Left cardiac atrium (tissue), 4 donors: Measurements from ENCODE around the gene CRYGS. TPM values are rescaled to one million over a fixed set of nuclear protein-coding genes. Genes with fewer than 3 reads are reported as not detected.
"Not testable (repeated sequence)": the region's sequence is repeated elsewhere in the genome, so short reads cannot be mapped to it uniquely, and the experiment has no call there.

ENCODE experiments used
- ATAC-seq, 2 donors: fragments of 200-7000 bp; cut with Tn5 transposase; one replicate each; pipeline ENCODE4 v1.9.1; 2020; ENCODE audit warnings: mild to moderate bottlenecking in 2 of 2, moderate library complexity in 2 of 2
- DNase-seq: peaks from one replicate; pipeline ENCODE4 v3.0.0-alpha.2; 2020
- intact Hi-C, 2 donors: fragments of 100-400 bp; cut with DNase I; formaldehyde crosslinking; loops; one replicate each; pipeline versions ENCODE4 v1.14.1 to v1.15.1; 2022 to 2023
- total RNA-seq, 2 donors: library from RNA; stranded (reverse); fragmentation: NEBNext Ultra II Directional; extraction: Animal tissue kit (Norgen Biotek cat#: 25700); gene quantifications; one replicate each; pipeline ENCODE4 v1.2.1, GENCODE V29; 2021
- donor health status: DM: no; HTN: yes; CAD: no.
- donor health status: DM: no; HTN: yes; CAD: no; lungs with severe emphysema.
- donor health status: DM: yes; HTN: yes; CAD: no.
- donor health status: Dilated cardiomyopathy.

CRYGS gene
- total RNA-seq, 2 donors from 2014 or later = 0.94 to 2.0 TPM

DNA sequence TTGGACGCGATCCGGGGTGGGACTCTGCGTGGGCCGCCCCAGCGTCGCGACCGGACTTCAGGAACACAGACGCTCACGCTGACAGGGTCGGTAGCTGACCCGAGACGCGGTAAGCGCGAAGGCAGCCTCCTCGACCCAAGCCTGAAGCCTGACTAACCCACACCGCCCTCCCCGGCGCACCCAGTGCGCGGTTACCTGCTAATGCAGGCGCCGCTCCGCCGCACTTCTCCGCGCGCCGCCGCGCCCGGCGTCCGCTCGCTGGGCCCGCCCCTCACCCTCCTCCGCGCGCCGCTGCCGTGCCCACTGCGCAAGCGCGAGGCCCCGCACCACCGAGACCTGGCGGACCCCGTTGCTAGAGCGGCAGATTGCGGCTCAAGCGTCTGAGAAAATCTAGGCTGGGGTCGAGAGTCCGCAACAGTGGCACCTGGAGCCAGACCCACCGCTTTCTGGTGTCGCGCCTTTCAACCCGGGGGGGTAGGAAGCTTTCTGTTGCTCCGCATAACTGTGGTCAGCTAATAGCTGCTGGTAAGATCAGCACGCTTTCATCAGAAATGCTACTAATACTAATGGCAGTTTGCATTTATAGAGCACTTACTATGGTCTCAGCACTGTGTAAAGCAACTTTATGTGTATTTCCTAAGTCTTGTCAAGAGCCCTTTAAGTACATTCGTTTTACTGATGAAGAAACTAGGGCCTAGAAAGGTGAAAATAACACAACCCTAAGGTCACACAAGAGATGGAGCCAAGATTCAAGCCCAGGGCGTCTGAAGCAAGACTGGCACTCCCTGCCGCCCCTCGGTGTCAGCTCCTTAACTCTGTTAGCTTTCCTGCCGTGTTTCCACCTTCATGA is 23.1 kb upstream of the CRYGS start, which contains the start of gene TBCCD1:
Gene TBCCD1 (minus strand): TSS at position 268 of the 850 bp plus-strand sequence. CDS start 3,010 bp downstream, outside the sequence.
- DNase-seq (peak; percentile 91), ATAC-seq (peak; percentile 84 to 85)
- intact Hi-C loops = no loop called here

DNA sequence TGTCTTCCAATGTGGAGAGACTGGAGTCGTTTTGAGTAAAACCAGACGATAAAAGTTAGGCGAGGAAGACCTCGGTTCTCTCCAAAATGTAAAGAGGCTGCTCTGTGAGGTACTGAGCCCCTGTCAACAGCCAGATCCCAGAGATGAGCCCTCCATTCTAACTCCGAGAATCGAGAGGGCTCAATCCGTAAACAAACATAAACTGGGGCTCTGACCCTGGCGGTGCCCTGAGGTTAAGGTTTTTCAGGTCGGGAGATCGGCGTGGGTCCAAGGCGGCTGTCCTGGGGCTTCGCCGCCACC is 22.5 kb upstream of the CRYGS start:
- DNase-seq = no peak
- no peak for ATAC-seq
- intact Hi-C loops = no loop called here

DNA sequence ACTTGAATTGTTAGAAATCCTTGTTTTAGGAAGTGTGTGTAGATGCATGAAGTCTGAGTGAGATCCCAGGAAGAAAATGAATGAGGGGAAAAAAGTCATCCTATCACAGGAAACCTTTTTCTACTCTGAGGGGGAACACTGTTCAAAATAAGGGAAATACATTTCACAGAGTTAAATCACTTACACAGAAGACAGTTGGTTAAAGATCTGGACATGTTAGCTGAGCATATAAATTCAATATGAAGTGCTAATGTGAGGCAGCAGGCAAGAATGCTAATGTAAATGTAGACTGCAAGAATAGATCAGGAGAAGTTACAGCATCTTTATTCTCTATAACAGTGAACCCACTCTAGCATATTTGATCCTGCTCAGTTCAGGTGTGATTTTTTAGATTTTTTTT is 20.4 kb upstream of the CRYGS start:
- no peak for ATAC-seq
- DNase-seq = no peak
- intact Hi-C loops = no loop called here

DNA sequence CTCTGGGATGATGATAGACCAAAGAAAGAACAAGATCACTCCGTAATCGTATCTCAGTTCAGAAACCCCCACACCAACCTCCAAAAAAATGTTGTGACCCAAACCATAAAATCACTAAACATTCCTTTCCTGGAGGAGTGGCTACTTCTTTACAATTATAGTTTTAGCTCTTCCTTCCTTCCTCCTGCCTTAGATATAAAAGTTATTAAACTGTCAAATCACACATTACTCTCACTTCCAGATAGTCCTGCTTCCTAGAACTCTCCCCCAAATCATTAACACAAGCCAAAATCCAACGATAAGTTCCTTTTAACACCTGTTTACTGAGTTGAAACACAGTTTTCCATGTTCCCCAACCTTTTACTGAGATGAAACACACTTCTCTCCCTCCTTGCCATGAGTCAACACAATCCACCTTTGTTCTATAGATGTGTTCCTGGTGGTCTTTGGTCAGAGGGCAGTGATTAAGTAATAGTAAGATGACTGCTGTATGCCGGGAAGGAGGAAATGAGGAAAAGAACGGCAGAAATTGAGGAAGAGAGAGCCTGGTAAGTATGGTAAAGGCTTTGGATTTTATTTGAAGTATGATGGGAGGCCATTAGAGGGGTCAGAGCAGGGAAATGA is 8.3 kb upstream of the CRYGS start:
- intact Hi-C loops = no loop called here
- ATAC-seq (no peak), DNase-seq (no peak)

DNA sequence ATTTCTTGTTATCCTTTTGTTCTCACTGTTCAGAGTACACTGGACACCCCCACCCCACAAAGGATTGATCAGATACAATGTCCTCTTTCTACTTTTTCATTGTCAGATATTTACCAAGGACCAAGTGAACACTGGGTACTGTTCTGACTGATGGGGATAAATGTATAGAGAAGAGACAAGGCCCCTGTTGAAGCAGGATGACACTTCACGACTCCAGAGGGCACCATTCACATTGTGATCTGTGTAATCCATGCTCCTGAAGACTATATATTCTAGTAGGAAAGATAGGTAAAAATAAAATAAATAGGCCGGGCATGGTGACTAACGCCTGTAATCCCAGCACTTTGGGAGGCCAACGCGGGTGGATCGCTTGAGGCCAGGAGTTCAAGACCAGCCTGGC is 7.2 kb upstream of the CRYGS start:
- ATAC-seq (no peak), DNase-seq (no peak)
- intact Hi-C loops = no loop called here

DNA sequence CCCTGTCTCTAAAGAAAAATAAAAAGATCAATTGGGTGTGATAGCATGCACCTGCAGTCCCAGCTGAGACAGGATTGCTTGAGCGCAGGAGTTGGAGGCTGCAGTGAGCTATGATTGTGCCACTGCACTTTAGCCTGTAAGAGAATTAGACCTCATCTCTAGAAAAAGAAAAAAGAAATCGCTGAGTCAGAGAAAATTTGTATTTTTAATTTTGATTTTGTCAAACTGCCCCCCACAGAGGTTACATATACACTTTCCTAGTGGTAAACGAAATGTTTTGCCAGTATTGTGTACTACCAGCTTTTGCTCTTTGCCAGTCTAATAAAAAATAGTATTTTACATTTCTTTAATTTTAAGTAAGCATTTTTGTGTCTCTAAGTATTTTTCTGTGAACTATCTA is 5.3 kb upstream of the CRYGS start:
- ATAC-seq = no peak
- DNase-seq = no peak
- intact Hi-C loops = loop anchor here in 1 of 2 donors (5.0 kb wide), 1 partner anchor 557 kb away; no protein-coding TSS in a partner anchor

DNA sequence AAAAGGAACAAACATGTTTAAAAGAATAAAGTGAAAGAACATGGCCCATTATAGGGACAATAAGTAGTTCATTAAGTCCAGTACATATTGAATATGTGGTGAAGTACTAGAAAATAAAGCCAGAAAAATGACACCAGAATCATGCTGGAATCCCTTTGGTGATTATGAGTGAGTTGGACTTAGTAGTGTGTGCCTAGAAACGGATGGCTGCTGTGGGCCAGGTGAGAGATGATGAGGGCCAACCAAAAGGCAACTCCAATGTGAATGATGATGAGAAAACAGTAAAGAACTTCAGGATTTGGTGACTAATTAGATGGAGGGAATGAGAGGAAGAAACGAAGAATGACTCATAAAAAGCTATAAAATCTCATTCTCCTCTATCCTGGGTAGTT is 3.3 kb downstream of the CRYGS start:
- ATAC-seq (no peak), DNase-seq (no peak)
- intact Hi-C loops = loop anchor here in 1 of 2 donors (5.0 kb wide), 2 partner anchors 264 to 279 kb away; no protein-coding TSS in a partner anchor

DNA sequence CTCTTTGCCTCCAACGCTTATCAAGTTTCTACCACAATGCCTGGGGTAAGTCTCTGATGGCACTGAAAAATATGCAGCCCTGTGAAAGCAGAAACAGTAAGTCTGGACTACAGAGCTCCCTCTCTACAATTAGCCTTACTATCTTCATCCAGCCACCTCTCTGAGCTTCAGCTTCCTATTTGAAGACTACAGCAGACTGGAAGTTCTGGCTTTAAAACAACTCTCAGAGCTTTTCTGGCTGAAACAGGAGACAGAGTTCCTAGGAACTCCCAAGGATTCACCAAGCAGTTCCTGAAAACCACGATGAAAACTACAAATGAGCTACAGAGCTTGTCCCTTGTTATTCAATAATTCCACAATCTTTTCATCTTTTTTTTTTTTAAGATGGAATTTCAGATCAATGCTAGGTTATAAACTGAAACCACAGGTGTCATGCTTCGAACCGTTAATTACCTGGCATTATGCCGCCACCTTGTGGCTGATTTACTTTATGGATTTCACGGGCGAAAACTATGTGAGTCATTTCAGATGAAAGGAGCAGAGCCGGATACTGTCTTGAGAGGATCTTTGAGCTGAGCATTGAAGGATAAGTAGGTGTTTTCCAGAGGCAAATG is 3.9 kb downstream of the CRYGS start:
- peak; percentile 58 for DNase-seq
- peak; percentile 73 to 86 for ATAC-seq
- intact Hi-C loops = loop anchor here in 1 of 2 donors (5.0 kb wide), 2 partner anchors 263 to 278 kb away; no protein-coding TSS in a partner anchor

DNA sequence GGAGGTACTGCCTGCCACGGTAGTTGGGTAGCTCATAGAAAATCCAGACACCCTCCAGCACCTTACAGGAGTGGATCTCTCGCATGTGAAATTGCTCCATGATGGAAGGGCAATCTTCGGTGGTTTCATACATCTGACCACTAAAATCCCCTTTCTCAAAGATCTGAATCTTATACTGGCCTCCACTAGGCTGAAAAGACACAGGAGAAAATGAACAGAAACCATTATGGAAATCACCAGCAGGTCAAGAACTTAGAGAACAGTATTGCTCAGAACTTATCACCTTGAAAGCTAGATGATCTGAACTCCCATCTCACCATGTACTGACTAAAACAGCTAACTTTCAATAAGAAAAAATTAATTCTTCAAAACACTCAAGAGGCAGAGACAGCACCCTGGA is 5.4 kb downstream of the CRYGS start:
- ATAC-seq (no peak), DNase-seq (no peak)
- intact Hi-C loops = loop anchor here (5.0 to 10.0 kb wide), 2 partner anchors 284 to 551 kb away; no protein-coding TSS in a partner anchor

DNA sequence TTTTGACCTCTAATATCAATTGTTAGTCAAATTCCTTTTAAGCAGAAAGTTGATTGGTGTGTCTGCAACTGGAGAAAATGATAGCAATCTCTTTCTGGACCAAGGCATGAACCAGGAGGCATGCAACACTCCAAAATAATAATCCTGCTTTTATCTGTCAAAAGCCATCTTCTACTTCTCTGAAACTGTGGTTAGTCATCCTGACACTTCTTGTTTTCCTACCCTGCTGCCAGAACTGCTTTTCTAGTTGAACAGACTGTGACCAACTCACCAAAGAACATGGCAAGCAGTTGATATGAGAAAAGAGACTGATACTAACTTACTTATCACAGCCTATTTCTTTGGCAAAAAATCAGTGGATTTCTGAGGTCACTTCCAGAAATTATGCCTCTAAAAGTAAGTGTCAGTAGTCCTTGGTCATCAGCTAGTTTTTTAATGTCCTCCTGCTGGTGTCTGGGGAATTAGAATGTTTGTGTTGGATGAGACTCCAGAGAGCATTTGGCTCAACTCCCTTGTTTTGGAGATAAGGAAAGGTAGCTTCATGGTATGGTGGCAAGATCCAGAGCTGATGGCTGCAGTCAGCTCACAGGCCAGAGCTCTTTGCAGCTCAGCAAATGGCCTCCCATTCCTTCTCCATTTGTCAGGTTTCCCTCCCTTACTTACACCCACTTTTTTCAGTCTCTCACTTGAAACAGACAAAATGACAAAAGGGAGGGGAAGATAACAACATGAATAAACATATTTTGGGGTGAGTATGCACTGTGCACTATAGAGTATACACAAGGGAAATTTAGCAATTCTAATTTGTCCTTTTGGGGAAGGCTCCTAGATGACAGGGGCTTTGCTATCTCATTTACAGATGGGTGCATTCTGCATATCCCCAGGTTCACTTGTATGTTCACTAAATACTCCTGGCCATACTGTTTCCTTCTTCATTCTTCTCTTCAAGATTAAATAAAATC is 7.0 kb downstream of the CRYGS start:
- DNase-seq (no peak), ATAC-seq (peak; percentile 55 to 58)
- intact Hi-C loops = loop anchor here (5.0 to 10.0 kb wide), 2 partner anchors 282 to 550 kb away; no protein-coding TSS in a partner anchor

DNA sequence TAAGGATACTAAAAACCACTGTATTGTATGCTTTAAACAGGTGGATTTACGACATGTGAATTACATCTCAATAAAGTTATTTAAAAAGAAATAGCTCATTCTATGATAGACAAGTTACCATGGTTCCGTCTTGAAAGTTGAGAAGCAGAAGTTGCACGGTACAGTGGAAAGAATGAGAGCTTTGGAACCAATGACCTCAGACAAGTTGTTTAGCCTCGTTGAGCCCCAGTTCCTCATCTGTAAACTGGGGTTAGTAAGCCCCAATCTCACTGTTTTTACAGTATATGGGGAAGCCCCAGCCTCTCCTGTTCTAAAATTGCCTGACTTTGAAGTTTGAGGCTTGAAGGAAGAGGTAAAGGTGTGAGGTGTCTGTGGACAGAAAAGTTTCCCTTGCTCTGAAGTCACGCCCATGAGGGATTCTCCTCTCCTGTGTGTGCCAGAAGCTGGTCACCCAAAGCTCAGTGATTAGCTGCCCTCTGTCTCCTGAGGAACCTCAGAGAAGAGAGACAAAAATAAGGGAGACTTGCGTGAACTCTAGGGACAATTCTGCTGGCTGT is 10.0 kb downstream of the CRYGS start:
- ATAC-seq = peak in 1 of 2 donors; percentile 38

DNA sequence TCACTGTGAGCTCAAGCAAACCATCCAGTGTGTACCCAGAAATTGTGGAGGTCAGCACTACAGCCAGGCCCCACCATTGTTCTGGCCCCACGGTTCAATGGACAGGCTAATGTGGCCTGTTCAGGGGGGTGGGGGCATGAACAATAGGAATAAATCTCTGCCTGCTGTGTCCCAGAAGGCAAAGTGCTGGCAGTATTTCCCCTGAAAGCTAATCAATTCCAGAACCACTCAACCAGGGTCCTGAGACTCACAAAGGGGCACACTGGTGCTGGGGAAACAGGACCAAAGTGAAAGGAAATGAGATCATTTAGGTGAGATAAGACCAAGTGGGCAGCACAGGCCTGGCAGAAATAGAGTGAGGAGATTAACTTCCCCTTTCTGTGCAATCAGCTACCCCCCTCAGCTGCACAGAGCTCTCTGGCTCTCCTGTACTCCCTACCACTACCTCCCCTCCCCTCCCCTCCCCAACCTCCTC is 11.5 kb downstream of the CRYGS start:
- intact Hi-C loops = loop anchor here in 1 of 2 donors (10.0 kb wide), 1 partner anchor 278 kb away; no protein-coding TSS in a partner anchor
- DNase-seq = no peak
- no peak for ATAC-seq

More for the DNA sequence above, 10.0 kb downstream of the CRYGS start:
- DNase-seq = no peak
- intact Hi-C loops = loop anchor here in 1 of 2 donors (10.0 kb wide), 1 partner anchor 279 kb away; no protein-coding TSS in a partner anchor

DNA sequence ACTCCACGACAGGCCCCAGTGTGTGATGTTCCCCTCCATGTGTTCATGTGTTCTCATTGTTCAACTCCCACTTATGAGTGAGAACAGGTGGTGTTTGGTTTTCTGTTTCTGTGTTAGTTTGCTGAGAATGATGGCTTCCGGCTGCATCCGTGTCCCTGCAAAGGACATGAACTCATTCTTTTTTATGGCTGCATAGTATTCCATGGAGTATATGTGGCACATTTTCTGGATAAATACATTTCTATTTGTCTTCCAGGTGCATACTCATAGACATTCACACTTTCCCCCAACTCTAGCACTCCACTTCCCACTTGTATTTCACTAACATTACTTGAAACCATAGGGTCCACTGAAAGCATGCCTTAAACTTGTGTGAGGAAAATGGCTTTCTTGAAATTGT is 12.5 kb downstream of the CRYGS start:
- not testable (repeated sequence) for DNase-seq, ATAC-seq
- intact Hi-C loops = loop anchor here in 1 of 2 donors (10.0 kb wide), 1 partner anchor 277 kb away; no protein-coding TSS in a partner anchor

DNA sequence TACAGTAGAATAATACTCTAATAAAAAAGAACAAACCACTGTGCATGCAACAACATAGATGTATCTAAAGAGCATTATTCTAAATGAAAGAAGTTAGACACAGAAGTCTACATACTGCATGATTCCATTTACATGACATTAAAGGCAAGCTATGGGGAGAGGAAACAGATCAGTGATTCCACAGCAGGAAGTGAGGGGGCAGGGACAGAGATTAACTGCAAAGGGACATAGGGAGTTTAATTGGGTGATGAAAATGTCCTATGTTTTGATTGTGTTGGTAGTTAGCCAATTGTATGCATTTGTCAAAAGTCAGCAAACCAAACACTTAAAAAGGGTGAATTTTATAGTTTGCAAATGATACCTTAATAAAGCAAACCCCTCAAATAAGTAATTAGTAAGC is 13.8 kb downstream of the CRYGS start:
- intact Hi-C loops = loop anchor here in 1 of 2 donors (10.0 kb wide), 1 partner anchor 276 kb away; no protein-coding TSS in a partner anchor
- no peak for DNase-seq
- ATAC-seq = no peak

DNA sequence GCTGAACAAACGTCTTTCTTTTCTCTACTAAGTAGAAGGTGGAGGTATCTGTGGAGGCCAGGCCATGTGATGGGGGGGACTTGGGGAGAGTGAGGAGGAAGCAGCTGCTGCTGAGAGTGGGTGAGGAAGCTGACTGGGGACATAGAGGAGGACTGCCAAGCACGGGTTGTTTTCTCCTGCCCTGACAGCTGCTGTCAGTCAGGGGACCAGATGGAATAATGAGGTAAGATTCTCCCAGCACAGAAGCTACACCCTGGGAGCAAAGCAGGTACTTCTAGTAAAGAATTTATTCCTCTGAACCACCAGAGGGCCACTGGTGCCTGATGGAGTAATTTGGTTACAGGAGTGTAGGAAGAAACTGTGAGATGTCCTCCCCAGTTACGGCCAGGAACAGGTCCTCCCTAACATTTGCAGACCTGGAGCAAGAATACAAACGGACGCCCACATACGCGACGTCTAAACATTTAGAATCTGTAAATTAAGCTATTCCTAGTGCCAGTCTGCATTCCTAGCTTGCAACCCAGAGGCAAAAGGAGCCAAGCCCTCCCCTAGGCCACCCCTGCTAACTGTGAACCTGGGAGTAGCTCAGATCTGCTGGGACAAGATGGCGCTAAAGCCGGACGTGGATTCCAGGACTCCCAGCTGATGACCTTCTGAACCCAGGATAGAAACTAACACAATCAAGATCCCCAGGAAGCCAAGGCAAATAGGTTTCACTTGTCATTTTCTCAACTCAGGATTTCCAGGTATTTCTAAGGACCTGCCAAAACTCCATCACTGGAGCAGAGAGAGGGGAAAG is 14.8 kb downstream of the CRYGS start:
- intact Hi-C loops = no loop called here
- ATAC-seq (no peak), DNase-seq (no peak)

DNA sequence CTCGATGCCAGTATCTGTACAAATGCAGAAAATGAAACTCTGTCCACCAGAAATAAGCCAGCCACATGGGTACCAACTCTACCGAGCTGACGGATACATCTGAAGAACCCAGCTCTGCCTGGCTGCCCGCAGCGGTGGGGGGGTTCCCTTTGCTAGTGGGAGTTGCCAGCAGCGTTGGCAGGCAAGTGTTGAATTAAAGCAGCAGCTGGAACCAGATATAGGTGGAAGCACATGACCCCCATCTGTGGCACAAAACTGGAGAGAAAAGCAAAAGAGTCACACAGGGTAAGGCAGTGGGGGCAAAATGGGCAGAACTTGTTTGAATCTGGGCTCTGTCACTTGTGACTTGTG is 17.9 kb downstream of the CRYGS start:
- ATAC-seq (no peak), DNase-seq (no peak)
- intact Hi-C loops = no loop called here
